CD4-positive, alpha-beta memory T cell (primary cell): ENCODE results near the gene EFNA3. TPM values are rescaled to one million over a fixed set of nuclear protein-coding genes. Genes with fewer than 3 reads are reported as not detected.

Experiments used
- CTCF ChIA-PET: fragments of 350-600 bp; sonication (Branson Sonifier 250); formaldehyde crosslinking; loops from one replicate; lab custom pipeline; 2021; ENCODE audit warnings: inconsistent platforms; ENCODE audit not compliant: partially characterized antibody; lab: Charles Lee
- POLR2A ChIA-PET: fragments of 350-600 bp; sonication (Branson Sonifier 250); formaldehyde crosslinking; loops from one replicate; lab custom pipeline; 2021; ENCODE audit not compliant: partially characterized antibody; lab: Charles Lee
- DNase-seq, 5 donors: peaks; one replicate each; pipeline versions ENCODE4 v3.0.0 to v3.0.0-alpha.2; 2020 to 2022; ENCODE audit warnings: mixed read lengths in 1 of 5
- H3K27ac ChIP-seq: one replicate; pipeline ENCODE4 v1.7.0; 2013; ENCODE audit warnings: low read depth, low read length
- H3K27me3 ChIP-seq: 2 replicates; pipeline ENCODE4 v1.7.0; 2013; ENCODE audit warnings: mild to moderate bottlenecking, low read length, moderate library complexity; ENCODE audit not compliant: insufficient read depth
- H3K36me3 ChIP-seq: 2 replicates; pipeline ENCODE4 v1.7.0; 2013; ENCODE audit warnings: mild to moderate bottlenecking, low read length, moderate library complexity; ENCODE audit not compliant: insufficient read depth
- H3K4me1 ChIP-seq: 2 replicates; pipeline ENCODE4 v1.7.0; 2013; ENCODE audit warnings: mild to moderate bottlenecking, low read length, moderate library complexity; ENCODE audit not compliant: insufficient read depth
- H3K4me3 ChIP-seq, 2 donors: one replicate each; pipeline ENCODE4 v1.7.0; 2013; ENCODE audit warnings: low read length in 2 of 2, mild to moderate bottlenecking in 1 of 2
- H3K9me3 ChIP-seq, 2 donors: one replicate each; pipeline ENCODE4 v1.7.0; 2013; ENCODE audit warnings: low read length in 2 of 2, control low read depth in 1 of 2; ENCODE audit not compliant: control insufficient read depth in 1 of 2
- H3K27ac Mint-ChIP-seq, 7 donors: one replicate each; pipeline ENCODE4 v1.8.0; 2020 to 2021; ENCODE audit warnings: mixed read lengths in 7 of 7, mild to moderate bottlenecking in 6 of 7, inconsistent platforms in 3 of 7, moderate library complexity in 3 of 7
- H3K27me3 Mint-ChIP-seq, 2 donors: one replicate each; pipeline ENCODE4 v1.8.0; 2020 to 2021; ENCODE audit warnings: mixed read lengths in 2 of 2
- H3K36me3 Mint-ChIP-seq, 2 donors: one replicate each; pipeline ENCODE4 v1.8.0; 2020 to 2021; ENCODE audit warnings: mixed read lengths in 2 of 2, inconsistent platforms in 1 of 2, mild to moderate bottlenecking in 1 of 2
- H3K4me1 Mint-ChIP-seq, 4 donors: one replicate each; pipeline ENCODE4 v1.8.0; 2020 to 2021; ENCODE audit warnings: mixed read lengths in 4 of 4, mild to moderate bottlenecking in 1 of 4
- H3K4me3 Mint-ChIP-seq, 8 donors: one replicate each; pipeline ENCODE4 v1.8.0; 2020 to 2021; ENCODE audit warnings: mixed read lengths in 8 of 8, mild to moderate bottlenecking in 7 of 8, moderate library complexity in 6 of 8, inconsistent platforms in 3 of 8
- H3K9me3 Mint-ChIP-seq, 8 donors: one replicate each; pipeline ENCODE4 v1.8.0; 2020 to 2021; ENCODE audit warnings: mixed read lengths in 8 of 8, mild to moderate bottlenecking in 5 of 8, inconsistent platforms in 3 of 8, moderate library complexity in 1 of 8
- intact Hi-C: fragments of 100-400 bp; cut with micrococcal nuclease; formaldehyde crosslinking; loops from one replicate; pipeline ENCODE4 v1.15.1; 2023
- polyA plus RNA-seq, 2 donors: library from polyadenylated mRNA; unstranded; fragments of 300-500 nt; fragmentation: Illumina TruSeq; gene quantifications; one replicate each; pipeline ENCODE4 v1.2.3, GENCODE V29; 2021
- total RNA-seq, 2 experiments: library from RNA; stranded (reverse); gene quantifications; one replicate each; pipeline ENCODE4 v1.2.3, GENCODE V29; 2021

Gene EFNA3
- total and polyA plus RNA-seq, 4 experiments from 2014 or later = 0.34 to 4.3 (median 1.7) TPM

GRCh38 chr1:155052439-155053395, 25.9 kb upstream of the EFNA3 start:
- Histone ChIP-seq H3K27ac (peak overlapping the region; percentile 61), H3K27me3 (no peaks in the 10 kb centered on the region), H3K9me3 (no peaks in the 10 kb centered on the region), H3K4me3 (peak overlapping the region; percentile 52 to 66), H3K36me3 (no peaks in the 10 kb centered on the region), H3K4me1 (peaks cover 27% of the 10 kb centered on the region)
- peaks cover 14 to 33% (median 27%) of the 10 kb centered on the region in 4 donors for H3K4me1 Mint-ChIP-seq
- ChIA-PET CTCF (interaction anchor here (0.7 to 10.7 kb wide), 14 partner anchors 8 to 120 kb away, joined by 3 to 203 read pairs (median 6); partner anchors contain the start of genes EFNA3, EFNA4, FLAD1 and KRTCAP2), POLR2A (interaction anchor here (1.5 to 6.9 kb wide), 6 partner anchors 9 to 97 kb away, joined by 4 to 83 read pairs (median 17); partner anchors contain the start of genes EFNA4, FLAD1 and PBXIP1)
- intact Hi-C loops = loop anchor here (1.0 to 5.0 kb wide), 2 partner anchors 9 to 50 kb away; partner anchors contain the start of gene ZBTB7B
- peaks cover 0 to 9% of the 10 kb centered on the region in 2 donors for H3K36me3 Mint-ChIP-seq
- peak in 2 of 5 donors; percentile 16 to 19 for DNase-seq
- peak overlapping the region; percentile 56 to 93 (median 78) for H3K27ac Mint-ChIP-seq
- H3K9me3 Mint-ChIP-seq = no peaks in the 10 kb centered on the region
- no peaks in the 10 kb centered on the region for H3K27me3 Mint-ChIP-seq
- peak overlapping the region; percentile 83 to 89 (median 86) for H3K4me3 Mint-ChIP-seq

DNA sequence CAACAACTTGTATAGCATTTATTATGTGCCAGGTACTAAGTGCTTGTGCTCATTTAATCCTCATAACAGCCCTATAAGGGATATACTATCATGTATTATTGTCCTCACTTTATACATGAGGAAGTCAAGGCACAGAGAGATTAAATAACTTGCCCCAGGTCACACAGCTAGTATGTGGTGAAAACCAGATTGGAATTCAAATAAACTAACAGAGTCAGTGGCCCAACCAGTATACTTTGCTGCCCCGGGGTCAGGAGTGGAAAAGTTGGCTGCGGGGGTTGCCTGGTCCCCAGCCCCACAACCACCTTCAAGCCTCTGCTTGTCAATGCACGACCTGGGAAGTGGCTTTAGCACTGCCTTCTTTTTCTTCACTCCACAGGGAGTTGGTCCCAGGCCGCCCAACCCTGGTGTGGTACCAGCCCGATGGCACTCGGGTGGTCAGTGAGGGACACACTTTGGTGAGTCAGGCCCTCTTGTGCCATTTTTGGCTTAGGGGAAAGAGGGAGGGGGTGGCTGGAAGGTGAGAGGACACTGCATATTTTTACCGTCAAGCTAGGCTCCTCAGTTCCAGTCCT, 25.0 kb upstream of the EFNA3 start:
- H3K27ac Mint-ChIP-seq = peak overlapping the region in 3 of 7 donors; percentile 7 to 78 (median 33)
- H3K36me3 Mint-ChIP-seq = peaks cover 0 to 17% of the 10 kb centered on the region in 2 donors
- H3K9me3 ChIP-seq = no peaks in the 10 kb centered on the region
- no peaks in the 10 kb centered on the region for H3K9me3 Mint-ChIP-seq
- no peaks in the 10 kb centered on the region for H3K27me3 Mint-ChIP-seq
- H3K4me1 Mint-ChIP-seq = peaks cover 14 to 33% (median 27%) of the 10 kb centered on the region in 4 donors
- no peak overlapping the region for H3K4me3 ChIP-seq
- intact Hi-C loops = loop anchor here (5.0 kb wide), 1 partner anchor 51 kb away; the partner anchor contains the start of gene ZBTB7B
- H3K27me3 ChIP-seq = no peaks in the 10 kb centered on the region
- H3K4me1 ChIP-seq = peaks cover 27% of the 10 kb centered on the region
- H3K36me3 ChIP-seq = peaks cover 3% of the 10 kb centered on the region
- peak overlapping the region in 3 of 8 donors; percentile 56 to 74 (median 66) for H3K4me3 Mint-ChIP-seq
- POLR2A ChIA-PET = interaction anchor here (1.0 to 6.9 kb wide), 3 partner anchors 8 to 27 kb away, joined by 4 to 83 read pairs (median 5); partner anchors contain the start of gene EFNA4
- no peak for DNase-seq
- CTCF ChIA-PET = interaction anchor here (1.1 to 10.7 kb wide), 8 partner anchors 7 to 119 kb away, joined by 3 to 203 read pairs (median 10); partner anchors contain the start of genes EFNA4 and KRTCAP2
- no peak overlapping the region for H3K27ac ChIP-seq

DNA sequence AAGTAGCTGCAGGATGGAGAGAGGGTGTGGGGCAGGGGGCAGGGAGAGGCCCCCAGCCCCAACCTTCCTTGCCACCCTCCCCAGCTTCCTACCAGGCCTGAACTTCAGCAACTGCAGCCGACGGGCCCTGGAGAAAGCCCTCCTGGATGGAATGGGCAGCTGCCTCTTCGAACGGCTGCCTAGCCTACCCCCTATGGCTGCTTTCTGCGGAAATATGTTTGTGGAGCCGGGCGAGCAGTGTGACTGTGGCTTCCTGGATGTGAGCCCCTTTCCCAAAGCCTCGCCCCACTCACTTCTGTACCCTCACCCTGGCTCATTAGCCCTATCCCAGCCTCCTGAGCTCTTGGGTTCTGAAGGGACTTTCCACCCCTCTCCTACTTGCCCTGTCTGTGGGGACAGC, 21.5 kb upstream of the EFNA3 start:
- H3K27ac Mint-ChIP-seq = no peak overlapping the region
- H3K4me3 Mint-ChIP-seq = no peak overlapping the region
- intact Hi-C loops = no loop called here
- Histone ChIP-seq H3K4me3 (no peak overlapping the region), H3K36me3 (peaks cover 3% of the 10 kb centered on the region), H3K4me1 (peaks cover 26% of the 10 kb centered on the region), H3K27me3 (no peaks in the 10 kb centered on the region), H3K9me3 (no peaks in the 10 kb centered on the region), H3K27ac (no peak overlapping the region)
- ChIA-PET POLR2A (interaction anchor here (1.2 kb wide), 1 partner anchor 28 kb away, joined by 4 read pairs; no protein-coding TSS in a partner anchor), CTCF (interaction anchor here (1.3 to 9.1 kb wide), 6 partner anchors 9 to 388 kb away, joined by 3 to 203 read pairs (median 6); partner anchors contain the start of gene ADAM15)
- H3K27me3 Mint-ChIP-seq = no peaks in the 10 kb centered on the region
- H3K36me3 Mint-ChIP-seq = peaks cover 0 to 24% of the 10 kb centered on the region in 2 donors
- H3K4me1 Mint-ChIP-seq = peaks cover 15 to 23% (median 21%) of the 10 kb centered on the region in 4 donors
- DNase-seq = no peak
- no peaks in the 10 kb centered on the region for H3K9me3 Mint-ChIP-seq

GRCh38 chr1:155057788-155058211, 20.8 kb upstream of the EFNA3 start:
- DNase-seq = no peak
- Histone ChIP-seq H3K4me1 (peaks cover 26% of the 10 kb centered on the region), H3K9me3 (no peaks in the 10 kb centered on the region), H3K27ac (no peak overlapping the region), H3K4me3 (no peak overlapping the region), H3K27me3 (no peaks in the 10 kb centered on the region), H3K36me3 (peaks cover 3% of the 10 kb centered on the region)
- Mint-ChIP-seq H3K27me3 (no peaks in the 10 kb centered on the region), H3K4me3 (no peak overlapping the region), H3K27ac (no peak overlapping the region), H3K36me3 (peaks cover 0 to 24% of the 10 kb centered on the region in 2 donors), H3K9me3 (no peaks in the 10 kb centered on the region), H3K4me1 (peaks cover 11 to 22% (median 19%) of the 10 kb centered on the region in 4 donors)
- ChIA-PET POLR2A (interaction anchor here (1.2 kb wide), 1 partner anchor 27 kb away, joined by 4 read pairs; no protein-coding TSS in a partner anchor), CTCF (interaction anchor here (1.4 to 9.1 kb wide), 4 partner anchors 10 to 388 kb away, joined by 3 to 203 read pairs (median 6); partner anchors contain the start of gene ADAM15)
- intact Hi-C loops = no loop called here

DNA sequence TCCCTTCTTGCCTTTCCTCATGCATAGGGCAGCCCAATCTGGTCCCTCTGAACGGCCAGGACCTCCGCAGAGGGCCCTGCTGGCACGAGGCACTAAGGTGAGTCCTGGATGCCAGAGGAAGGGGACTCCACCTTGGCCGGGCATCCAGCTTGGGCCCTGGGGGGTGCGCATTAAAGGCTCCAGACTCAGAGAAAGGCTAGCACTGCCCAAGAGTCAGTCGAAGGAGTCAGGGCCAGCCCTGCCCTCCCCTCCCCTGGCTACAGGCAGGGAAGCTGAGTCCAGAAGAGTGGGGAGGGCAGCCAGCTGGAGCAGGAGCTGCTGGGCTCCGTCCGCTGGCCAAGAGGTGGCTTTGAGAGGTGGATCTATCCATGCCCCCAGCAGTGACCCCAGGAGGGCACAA, 17.9 kb upstream of the EFNA3 start:
- intact Hi-C loops = loop anchor here (1.0 to 10.0 kb wide), 7 partner anchors 8 to 580 kb away; partner anchors contain the start of gene PYGO2
- POLR2A ChIA-PET = interaction anchor here (1.3 to 6.4 kb wide), 4 partner anchors 9 to 100 kb away, joined by 3 to 83 read pairs (median 49); partner anchors contain the start of gene ADAM15

DNA sequence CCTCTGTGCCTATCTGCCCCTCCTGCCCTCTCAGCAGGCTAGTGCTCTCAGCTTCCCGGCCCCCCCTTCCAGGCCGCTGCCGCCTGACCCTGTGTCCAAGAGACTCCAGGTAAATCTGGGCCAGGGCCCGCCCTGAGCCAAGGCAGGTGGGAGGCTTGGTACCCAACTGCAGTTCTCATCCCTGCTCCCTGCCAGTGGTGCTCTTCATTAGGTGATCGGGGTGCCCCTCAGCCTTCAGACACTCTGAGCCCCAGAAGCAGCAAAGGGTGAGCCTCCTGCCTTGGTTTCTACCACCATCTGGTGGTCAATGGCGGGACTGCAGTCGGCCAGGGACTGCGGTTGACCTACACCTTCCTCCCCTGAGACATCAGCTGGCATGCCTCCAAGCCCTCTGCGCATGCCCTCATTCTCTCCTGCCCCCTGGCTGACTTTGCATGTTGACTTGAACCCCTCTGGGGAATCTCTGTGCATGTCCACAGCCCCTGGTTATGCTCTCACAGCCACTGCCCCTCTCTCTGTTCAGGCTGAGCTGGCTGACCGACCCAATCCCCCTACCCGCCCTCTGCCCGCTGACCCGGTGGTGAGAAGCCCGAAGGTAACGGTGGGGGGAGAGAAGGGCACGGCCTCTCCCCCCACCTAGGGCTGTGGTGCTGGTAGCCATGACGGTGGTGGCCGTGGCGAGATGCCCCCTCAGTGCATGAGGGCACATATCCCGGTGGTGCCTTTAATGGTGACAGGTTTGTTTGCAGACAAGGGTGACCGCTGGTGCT, 17.1 kb upstream of the EFNA3 start:
- H3K27ac Mint-ChIP-seq = peak overlapping the region; percentile 22 to 82 (median 48)
- H3K4me3 Mint-ChIP-seq = peak overlapping the region; percentile 58 to 83 (median 66)
- H3K4me1 Mint-ChIP-seq = peaks cover 23 to 44% (median 32%) of the 10 kb centered on the region in 4 donors
- H3K36me3 Mint-ChIP-seq = peaks cover 0 to 22% of the 10 kb centered on the region in 2 donors
- CTCF ChIA-PET = interaction anchor here (0.6 to 9.1 kb wide), 23 partner anchors 9 to 654 kb away, joined by 3 to 203 read pairs (median 5); partner anchors contain the start of genes ADAM15, EFNA3, KRTCAP2 and PMVK
- POLR2A ChIA-PET = interaction anchor here (0.6 to 6.4 kb wide), 10 partner anchors 10 to 502 kb away, joined by 3 to 83 read pairs (median 4); partner anchors contain the start of genes ADAM15, FLAD1, PBXIP1 and ZBTB7B
- H3K27me3 ChIP-seq = no peaks in the 10 kb centered on the region
- no peaks in the 10 kb centered on the region for H3K9me3 Mint-ChIP-seq
- peak; percentile 88 to 93 (median 90) for DNase-seq
- no peak overlapping the region for H3K27ac ChIP-seq
- no peaks in the 10 kb centered on the region for H3K9me3 ChIP-seq
- no peaks in the 10 kb centered on the region for H3K27me3 Mint-ChIP-seq
- no peak overlapping the region for H3K4me3 ChIP-seq
- peaks cover 3% of the 10 kb centered on the region for H3K36me3 ChIP-seq
- H3K4me1 ChIP-seq = peaks cover 35% of the 10 kb centered on the region
- intact Hi-C loops = loop anchor here (1.0 to 10.0 kb wide), 7 partner anchors 9 to 581 kb away; partner anchors contain the start of gene PYGO2

More for the DNA sequence above, 17.9 kb upstream of the EFNA3 start:
- H3K27me3 Mint-ChIP-seq = no peaks in the 10 kb centered on the region
- no peaks in the 10 kb centered on the region for H3K9me3 Mint-ChIP-seq
- H3K9me3 ChIP-seq = no peaks in the 10 kb centered on the region
- peaks cover 0 to 27% of the 10 kb centered on the region in 2 donors for H3K36me3 Mint-ChIP-seq
- no peak overlapping the region for H3K4me3 ChIP-seq
- no peak overlapping the region for H3K27ac Mint-ChIP-seq
- H3K4me3 Mint-ChIP-seq = no peak overlapping the region
- DNase-seq = no peak
- CTCF ChIA-PET = interaction anchor here (1.0 to 9.1 kb wide), 15 partner anchors 10 to 501 kb away, joined by 3 to 203 read pairs (median 9); partner anchors contain the start of genes ADAM15, EFNA3, PBXIP1 and PMVK
- peaks cover 35% of the 10 kb centered on the region for H3K4me1 ChIP-seq
- peaks cover 20 to 37% (median 28%) of the 10 kb centered on the region in 4 donors for H3K4me1 Mint-ChIP-seq
- H3K36me3 ChIP-seq = peaks cover 3% of the 10 kb centered on the region
- H3K27me3 ChIP-seq = no peaks in the 10 kb centered on the region
- no peak overlapping the region for H3K27ac ChIP-seq
